Effector memory CD4-positive, alpha-beta T cell (primary cell): ENCODE data around the gene FAT1.

Source experiments
- DNase-seq, 3 donors: peaks; one replicate each; pipeline ENCODE4 v3.0.0-alpha.2; 2020
- H3K27ac ChIP-seq: 2 replicates; pipeline ENCODE4 v1.7.0; 2013; ENCODE audit warnings: mild to moderate bottlenecking, low read length, moderate library complexity; ENCODE audit not compliant: insufficient read depth, poor library complexity, severe bottlenecking
- H3K27me3 ChIP-seq: replicated peaks from 2 replicates; pipeline ENCODE4 v1.7.0; 2013; ENCODE audit warnings: mild to moderate bottlenecking, low read length; ENCODE audit not compliant: insufficient read depth, control insufficient read depth, poor library complexity, severe bottlenecking
- H3K36me3 ChIP-seq: 2 replicates; pipeline ENCODE4 v1.7.0; 2013; ENCODE audit warnings: mild to moderate bottlenecking, low read length, moderate library complexity; ENCODE audit not compliant: control insufficient read depth, insufficient read depth
- H3K4me1 ChIP-seq: 2 replicates; pipeline ENCODE4 v1.7.0; 2013; ENCODE audit warnings: low read length, mild to moderate bottlenecking; ENCODE audit not compliant: control insufficient read depth, insufficient read depth, poor library complexity, severe bottlenecking
- H3K4me3 ChIP-seq: 2 replicates; pipeline ENCODE4 v1.7.0; 2013; ENCODE audit warnings: low read length, low read depth, mild to moderate bottlenecking; ENCODE audit not compliant: insufficient read depth, poor library complexity, severe bottlenecking
- H3K9me3 ChIP-seq: 2 replicates; pipeline ENCODE4 v1.7.0; 2013; ENCODE audit warnings: mild to moderate bottlenecking, low read length, moderate library complexity; ENCODE audit not compliant: control insufficient read depth

Gene FAT1

GRCh38 chr4:186687265-186687664, 36.4 kb downstream of the FAT1 start:
- no peaks in the 10 kb centered on the region for H3K4me1 ChIP-seq
- H3K27me3 ChIP-seq = no peaks in the 10 kb centered on the region
- H3K27ac ChIP-seq = no peak overlapping the region
- H3K36me3 ChIP-seq = no peaks in the 10 kb centered on the region
- DNase-seq = no peak
- no peaks in the 10 kb centered on the region for H3K9me3 ChIP-seq
- no peak overlapping the region for H3K4me3 ChIP-seq

- Histone ChIP-seq H3K27me3 (no peaks in the 10 kb centered on the region), H3K4me1 (no peaks in the 10 kb centered on the region), H3K9me3 (no peaks in the 10 kb centered on the region), H3K4me3 (no peak overlapping the region), H3K36me3 (no peaks in the 10 kb centered on the region), H3K27ac (no peak overlapping the region)
- no peak for DNase-seq
Measured at GRCh38 chr4:186685767-186686183, 37.9 kb downstream of the FAT1 start.

DNA sequence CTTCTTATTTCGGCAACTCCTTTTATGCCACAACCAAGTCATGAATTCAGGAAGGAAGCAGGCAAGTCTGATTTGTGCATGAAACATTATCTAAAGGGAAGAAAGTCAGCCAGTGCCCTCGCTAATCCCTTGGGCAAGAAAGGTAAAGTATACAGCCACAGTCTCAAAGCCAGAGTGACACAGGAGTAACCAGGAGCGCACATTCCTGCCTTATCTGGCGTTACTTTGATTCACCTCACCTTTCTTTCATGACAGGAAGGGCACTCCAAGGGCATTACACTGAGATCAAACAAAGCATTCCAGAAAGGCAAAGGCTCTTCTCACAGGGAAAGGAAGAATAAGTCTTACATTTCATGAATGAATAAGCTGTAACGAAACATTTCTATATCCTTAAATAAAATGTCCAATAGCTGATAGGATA, 38.8 kb downstream of the FAT1 start:
- Histone ChIP-seq H3K9me3 (no peaks in the 10 kb centered on the region), H3K4me3 (no peak overlapping the region), H3K27ac (no peak overlapping the region), H3K36me3 (no peaks in the 10 kb centered on the region), H3K4me1 (no peaks in the 10 kb centered on the region), H3K27me3 (no peaks in the 10 kb centered on the region)
- DNase-seq = no peak

GRCh38 chr4:186684220-186684619, 39.4 kb downstream of the FAT1 start:
- no peaks in the 10 kb centered on the region for H3K4me1 ChIP-seq
- H3K4me3 ChIP-seq = no peak overlapping the region
- H3K9me3 ChIP-seq = no peaks in the 10 kb centered on the region
- no peak overlapping the region for H3K27ac ChIP-seq
- no peaks in the 10 kb centered on the region for H3K36me3 ChIP-seq
- no peaks in the 10 kb centered on the region for H3K27me3 ChIP-seq
- DNase-seq = no peak

DNA sequence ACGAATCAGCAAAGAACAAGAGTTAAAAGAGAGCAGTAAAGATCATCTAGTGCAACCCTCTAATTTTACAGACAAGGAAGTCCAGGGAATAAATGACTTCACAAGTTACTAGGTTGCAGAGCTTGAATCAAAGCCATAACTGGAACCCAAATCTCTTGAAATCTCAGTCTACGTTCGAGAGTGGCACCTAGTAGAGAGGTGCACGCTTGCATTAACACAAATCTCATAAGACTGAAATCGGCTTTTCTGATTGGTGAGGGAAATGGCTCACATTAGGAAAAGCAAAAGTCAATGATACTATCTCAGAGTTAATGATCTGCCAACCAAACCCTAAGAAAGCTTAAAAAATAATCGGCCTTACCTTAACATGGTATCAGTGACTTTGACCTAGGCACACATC, 43.0 kb downstream of the FAT1 start:
- H3K4me3 ChIP-seq = no peak overlapping the region
- no peaks in the 10 kb centered on the region for H3K36me3 ChIP-seq
- no peak overlapping the region for H3K27ac ChIP-seq
- no peaks in the 10 kb centered on the region for H3K9me3 ChIP-seq
- H3K27me3 ChIP-seq = no peaks in the 10 kb centered on the region
- no peaks in the 10 kb centered on the region for H3K4me1 ChIP-seq
- DNase-seq = no peak

- Histone ChIP-seq H3K4me3 (no peak overlapping the region), H3K36me3 (no peaks in the 10 kb centered on the region), H3K4me1 (no peaks in the 10 kb centered on the region), H3K27ac (no peak overlapping the region), H3K27me3 (no peaks in the 10 kb centered on the region), H3K9me3 (no peaks in the 10 kb centered on the region)
- no peak for DNase-seq
Measured at GRCh38 chr4:186676531-186677161, 47.0 kb downstream of the FAT1 start.

DNA sequence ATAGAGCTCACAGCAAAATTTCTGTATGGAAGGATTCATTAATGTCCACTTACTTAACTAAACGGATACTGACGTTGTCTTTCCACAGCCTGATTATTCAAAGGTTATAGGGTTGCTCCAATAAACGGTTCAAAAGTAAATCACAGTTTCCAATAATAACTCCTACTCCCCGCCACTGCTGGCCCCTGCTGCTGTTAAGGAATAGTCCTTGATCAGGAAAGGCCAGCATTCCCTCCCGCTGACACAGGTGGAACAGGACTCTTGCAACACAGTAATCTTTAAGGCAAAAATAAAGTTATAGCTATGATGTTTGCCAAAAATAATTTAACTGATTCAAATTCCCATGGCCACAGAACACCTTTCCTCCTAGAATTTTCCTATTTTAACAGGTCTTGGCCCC, 53.9 kb downstream of the FAT1 start:
- Histone ChIP-seq H3K27me3 (no peaks in the 10 kb centered on the region), H3K36me3 (no peaks in the 10 kb centered on the region), H3K9me3 (no peaks in the 10 kb centered on the region), H3K4me1 (no peaks in the 10 kb centered on the region), H3K4me3 (no peak overlapping the region), H3K27ac (no peak overlapping the region)
- no peak for DNase-seq

DNA sequence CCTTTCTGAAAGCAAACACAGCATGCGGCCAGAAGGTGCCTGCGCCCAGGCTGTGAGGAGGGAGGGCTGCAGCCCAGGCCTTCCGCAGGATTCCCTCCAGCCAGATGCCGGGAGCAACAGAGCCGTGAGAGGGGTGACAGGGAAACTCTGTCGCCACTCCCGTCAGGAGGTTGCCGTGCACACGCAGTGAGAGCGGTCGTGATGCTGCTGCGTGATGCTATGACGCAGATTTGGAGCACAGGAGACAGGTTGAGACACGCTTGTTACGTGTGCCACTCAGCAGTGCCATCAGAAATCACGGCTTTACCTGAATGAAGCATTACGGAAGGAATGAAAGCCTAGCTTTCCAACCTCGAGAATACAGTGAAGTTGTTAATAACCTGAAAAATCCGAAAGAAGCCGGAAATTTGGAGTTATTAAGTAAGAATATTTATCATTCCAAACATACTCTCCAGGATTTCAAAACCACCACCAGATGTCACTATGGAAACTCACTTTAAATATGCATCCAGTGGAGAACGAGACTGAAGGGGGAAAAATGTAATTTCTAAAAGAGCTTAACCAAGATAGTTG, 54.4 kb downstream of the FAT1 start:
- Histone ChIP-seq H3K27me3 (no peaks in the 10 kb centered on the region), H3K9me3 (no peaks in the 10 kb centered on the region), H3K4me1 (no peaks in the 10 kb centered on the region), H3K27ac (no peak overlapping the region), H3K36me3 (no peaks in the 10 kb centered on the region), H3K4me3 (no peak overlapping the region)
- no peak for DNase-seq

- no peak overlapping the region for H3K27ac ChIP-seq
- no peak overlapping the region for H3K4me3 ChIP-seq
- no peak for DNase-seq
- H3K36me3 ChIP-seq = no peaks in the 10 kb centered on the region
- no peaks in the 10 kb centered on the region for H3K4me1 ChIP-seq
- no peaks in the 10 kb centered on the region for H3K9me3 ChIP-seq
- H3K27me3 ChIP-seq = no peaks in the 10 kb centered on the region
Measured at GRCh38 chr4:186666750-186667149, 56.9 kb downstream of the FAT1 start.

DNA sequence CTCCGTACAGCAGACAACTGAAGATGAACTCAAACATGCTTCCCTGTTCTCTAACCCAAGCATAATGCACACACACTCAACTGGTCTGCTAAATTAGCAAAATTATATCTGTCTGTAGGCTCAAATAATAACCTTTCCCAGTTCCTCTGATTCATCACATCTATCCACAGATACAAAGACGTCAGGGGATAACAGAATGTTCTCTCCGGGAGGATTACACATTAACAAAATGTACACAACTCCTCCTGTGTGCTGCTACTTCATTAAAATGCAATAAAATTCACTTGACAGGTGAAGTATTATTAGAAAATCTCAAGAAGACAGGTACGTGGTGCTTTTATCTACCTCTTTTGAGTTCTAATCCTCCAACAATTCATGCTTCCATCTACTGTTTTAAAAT, 57.4 kb downstream of the FAT1 start:
- Histone ChIP-seq H3K36me3 (no peaks in the 10 kb centered on the region), H3K4me3 (no peak overlapping the region), H3K27ac (no peak overlapping the region)

More for the DNA sequence above, 57.4 kb downstream of the FAT1 start:
- Histone ChIP-seq H3K4me1 (no peaks in the 10 kb centered on the region), H3K27me3 (no peaks in the 10 kb centered on the region), H3K9me3 (no peaks in the 10 kb centered on the region)
- no peak for DNase-seq
